ENCODE data around the gene SERPINH1.

DNA sequence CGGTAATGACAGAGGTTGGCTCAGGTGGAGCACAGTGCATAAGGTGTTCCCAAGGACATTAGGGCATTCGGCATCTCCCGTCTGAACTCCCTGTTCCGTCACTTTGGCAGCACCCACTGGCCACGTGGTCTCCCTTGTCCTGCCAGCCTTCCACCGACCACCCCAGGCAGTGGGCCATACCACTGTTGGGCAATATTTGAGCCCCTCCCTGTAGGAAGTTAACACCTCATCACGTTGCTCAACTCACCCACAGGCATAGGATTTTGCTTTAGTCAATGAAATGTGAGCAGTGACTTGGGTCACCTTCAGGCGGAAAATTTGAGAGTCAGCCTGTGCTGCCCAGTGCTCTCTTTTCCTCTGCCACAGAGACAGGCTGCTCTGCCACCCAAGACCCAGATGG lies 44.0 kb downstream of the SERPINH1 start:
- TF ChIP-seq, protein P1, sequence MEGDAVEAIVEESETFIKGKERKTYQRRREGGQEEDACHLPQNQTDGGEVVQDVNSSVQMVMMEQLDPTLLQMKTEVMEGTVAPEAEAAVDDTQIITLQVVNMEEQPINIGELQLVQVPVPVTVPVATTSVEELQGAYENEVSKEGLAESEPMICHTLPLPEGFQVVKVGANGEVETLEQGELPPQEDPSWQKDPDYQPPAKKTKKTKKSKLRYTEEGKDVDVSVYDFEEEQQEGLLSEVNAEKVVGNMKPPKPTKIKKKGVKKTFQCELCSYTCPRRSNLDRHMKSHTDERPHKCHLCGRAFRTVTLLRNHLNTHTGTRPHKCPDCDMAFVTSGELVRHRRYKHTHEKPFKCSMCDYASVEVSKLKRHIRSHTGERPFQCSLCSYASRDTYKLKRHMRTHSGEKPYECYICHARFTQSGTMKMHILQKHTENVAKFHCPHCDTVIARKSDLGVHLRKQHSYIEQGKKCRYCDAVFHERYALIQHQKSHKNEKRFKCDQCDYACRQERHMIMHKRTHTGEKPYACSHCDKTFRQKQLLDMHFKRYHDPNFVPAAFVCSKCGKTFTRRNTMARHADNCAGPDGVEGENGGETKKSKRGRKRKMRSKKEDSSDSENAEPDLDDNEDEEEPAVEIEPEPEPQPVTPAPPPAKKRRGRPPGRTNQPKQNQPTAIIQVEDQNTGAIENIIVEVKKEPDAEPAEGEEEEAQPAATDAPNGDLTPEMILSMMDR (IDR thresholded peaks at IDR 0.05) = no peak
- no peak for TF ChIP-seq MAZ (IDR thresholded peaks at IDR 0.05; ENCODE audit: borderline replicate concordance, low read depth, low read length)
- TF ChIP-seq, protein P2, sequence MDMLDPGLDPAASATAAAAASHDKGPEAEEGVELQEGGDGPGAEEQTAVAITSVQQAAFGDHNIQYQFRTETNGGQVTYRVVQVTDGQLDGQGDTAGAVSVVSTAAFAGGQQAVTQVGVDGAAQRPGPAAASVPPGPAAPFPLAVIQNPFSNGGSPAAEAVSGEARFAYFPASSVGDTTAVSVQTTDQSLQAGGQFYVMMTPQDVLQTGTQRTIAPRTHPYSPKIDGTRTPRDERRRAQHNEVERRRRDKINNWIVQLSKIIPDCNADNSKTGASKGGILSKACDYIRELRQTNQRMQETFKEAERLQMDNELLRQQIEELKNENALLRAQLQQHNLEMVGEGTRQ (IDR thresholded peaks at IDR 0.05) = no peak
- TF ChIP-seq SMC3 (IDR thresholded peaks at IDR 0.05) = no peak
- TF ChIP-seq KDM1A (IDR thresholded peaks at IDR 0.05; ENCODE audit: low read depth) = no peak
- no peak for TF ChIP-seq POLR2A (IDR thresholded peaks at IDR 0.05; ENCODE audit: low read length)
- TF ChIP-seq MAFK (IDR thresholded peaks at IDR 0.05; ENCODE audit: partially characterized antibody) = no peak
- no peak for TF ChIP-seq CHD4 (IDR thresholded peaks at IDR 0.05; ENCODE audit: borderline replicate concordance)
- no peak for TF ChIP-seq ZC3H11A (IDR thresholded peaks at IDR 0.05)
- TF ChIP-seq EP300 (IDR thresholded peaks at IDR 0.05) = no peak
